ENCODE results near the gene KLHL42.

DNA sequence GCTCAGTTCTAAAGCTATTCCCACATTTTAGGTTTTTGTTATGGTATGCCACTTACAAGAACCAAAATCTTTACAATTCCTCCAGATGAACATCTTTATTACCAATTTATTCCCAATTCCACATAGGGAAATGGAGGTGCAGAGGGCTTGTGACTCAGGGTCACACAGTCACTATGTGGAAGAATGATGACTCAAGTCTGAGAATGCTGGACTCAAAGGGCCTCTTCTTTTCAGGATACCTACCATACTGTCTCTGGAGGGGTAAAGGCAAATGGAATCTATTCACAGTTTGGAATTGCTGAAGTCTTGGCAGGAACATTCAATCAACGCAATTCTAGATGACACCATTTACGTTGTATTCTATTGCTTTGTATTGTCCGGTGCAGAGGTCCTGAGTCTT is 48.2 kb downstream of the KLHL42 start:
- TF ChIP-seq, protein P1, sequence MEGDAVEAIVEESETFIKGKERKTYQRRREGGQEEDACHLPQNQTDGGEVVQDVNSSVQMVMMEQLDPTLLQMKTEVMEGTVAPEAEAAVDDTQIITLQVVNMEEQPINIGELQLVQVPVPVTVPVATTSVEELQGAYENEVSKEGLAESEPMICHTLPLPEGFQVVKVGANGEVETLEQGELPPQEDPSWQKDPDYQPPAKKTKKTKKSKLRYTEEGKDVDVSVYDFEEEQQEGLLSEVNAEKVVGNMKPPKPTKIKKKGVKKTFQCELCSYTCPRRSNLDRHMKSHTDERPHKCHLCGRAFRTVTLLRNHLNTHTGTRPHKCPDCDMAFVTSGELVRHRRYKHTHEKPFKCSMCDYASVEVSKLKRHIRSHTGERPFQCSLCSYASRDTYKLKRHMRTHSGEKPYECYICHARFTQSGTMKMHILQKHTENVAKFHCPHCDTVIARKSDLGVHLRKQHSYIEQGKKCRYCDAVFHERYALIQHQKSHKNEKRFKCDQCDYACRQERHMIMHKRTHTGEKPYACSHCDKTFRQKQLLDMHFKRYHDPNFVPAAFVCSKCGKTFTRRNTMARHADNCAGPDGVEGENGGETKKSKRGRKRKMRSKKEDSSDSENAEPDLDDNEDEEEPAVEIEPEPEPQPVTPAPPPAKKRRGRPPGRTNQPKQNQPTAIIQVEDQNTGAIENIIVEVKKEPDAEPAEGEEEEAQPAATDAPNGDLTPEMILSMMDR (IDR thresholded peaks at IDR 0.05), result no peak
- TF ChIP-seq POLR2A (IDR thresholded peaks at IDR 0.05), result no peak
